MM.1S (cell line): ENCODE results near the gene DOCK10.
A peak's percentile ranks its signal among the peaks of the same experiment; 100 is the strongest.

Source experiments
- DNase-seq: peaks from one replicate; pipeline ENCODE4 v3.0.0-alpha.2; 2015
- H2AFZ ChIP-seq: fragments of 300-600 bp; sonication (generic); 2 replicates; pipeline ENCODE4 v1.6.0; 2016; ENCODE audit warnings: antibody characterized with exemption, low read length
- H3F3A ChIP-seq: fragments of 300-600 bp; sonication (generic); 2 replicates; pipeline ENCODE4 v1.6.1; 2016; ENCODE audit warnings: mild to moderate bottlenecking, antibody characterized with exemption, low read length, moderate library complexity, mixed read lengths; ENCODE audit not compliant: insufficient read depth
- H3K27ac ChIP-seq: fragments of 300-600 bp; sonication (generic); 2 replicates; pipeline ENCODE4 v1.5.1; 2016; ENCODE audit warnings: mild to moderate bottlenecking, low read length
- H3K27me3 ChIP-seq: fragments of 300-600 bp; sonication (generic); replicated peaks from 2 replicates; pipeline ENCODE4 v1.6.0; 2016; ENCODE audit warnings: low read length; ENCODE audit not compliant: insufficient read depth
- H3K36me3 ChIP-seq: fragments of 300-600 bp; sonication (generic); replicated peaks from 2 replicates; pipeline ENCODE4 v1.6.1; 2016; ENCODE audit warnings: mild to moderate bottlenecking, low read length, mixed read lengths; ENCODE audit not compliant: insufficient read depth
- H3K4me1 ChIP-seq: fragments of 300-600 bp; sonication (generic); 2 replicates; pipeline ENCODE4 v1.6.1; 2016; ENCODE audit warnings: low read length, mixed read lengths
- H3K4me2 ChIP-seq: fragments of 300-600 bp; sonication (generic); 2 replicates; pipeline ENCODE4 v1.6.0; 2016; ENCODE audit warnings: low read depth, low read length
- H3K4me3 ChIP-seq: fragments of 300-600 bp; sonication (generic); 2 replicates; pipeline ENCODE4 v1.5.1; 2016; ENCODE audit warnings: low read length, mixed read lengths
- H3K79me2 ChIP-seq: fragments of 300-600 bp; sonication (generic); 2 replicates; pipeline ENCODE4 v1.6.1; 2016; ENCODE audit warnings: mixed run types, low read length, mixed read lengths
- H3K9ac ChIP-seq: fragments of 300-600 bp; sonication (generic); 2 replicates; pipeline ENCODE4 v1.6.1; 2016; ENCODE audit warnings: low read length, mixed read lengths
- H3K9me2 ChIP-seq: fragments of 300-600 bp; sonication (generic); replicated peaks from 2 replicates; pipeline ENCODE4 v1.6.1; 2016; ENCODE audit warnings: mild to moderate bottlenecking, low read length, mixed read lengths; ENCODE audit not compliant: insufficient read depth
- H3K9me3 ChIP-seq: fragments of 300-600 bp; sonication (generic); replicated peaks from 2 replicates; pipeline ENCODE4 v1.6.1; 2016; ENCODE audit warnings: mild to moderate bottlenecking, low read length, mixed read lengths; ENCODE audit not compliant: insufficient read depth
- H4K20me1 ChIP-seq: fragments of 300-600 bp; sonication (generic); 2 replicates; pipeline ENCODE4 v1.6.1; 2016; ENCODE audit warnings: mild to moderate bottlenecking, low read length, moderate library complexity, mixed read lengths; ENCODE audit not compliant: insufficient read depth
- CTCF ChIP-seq: fragments of 300-600 bp; sonication (generic); IDR thresholded peaks from 2 replicates; pipeline ENCODE4 v1.5.1; 2016; ENCODE audit warnings: antibody characterized with exemption, low read length, mixed read lengths
- EZH2 ChIP-seq: fragments of 300-600 bp; sonication (generic); optimal IDR thresholded peaks from 2 replicates; pipeline ENCODE3; 2017; ENCODE audit warnings: low read depth, mild to moderate bottlenecking, antibody characterized with exemption, low read length, mixed read lengths
- EZH2phosphoT487 ChIP-seq: fragments of 300-600 bp; sonication (generic); IDR thresholded peaks from 2 replicates; pipeline ENCODE4 v1.6.1; 2018; ENCODE audit warnings: antibody characterized with exemption, low read length

The DOCK10 gene

DNA sequence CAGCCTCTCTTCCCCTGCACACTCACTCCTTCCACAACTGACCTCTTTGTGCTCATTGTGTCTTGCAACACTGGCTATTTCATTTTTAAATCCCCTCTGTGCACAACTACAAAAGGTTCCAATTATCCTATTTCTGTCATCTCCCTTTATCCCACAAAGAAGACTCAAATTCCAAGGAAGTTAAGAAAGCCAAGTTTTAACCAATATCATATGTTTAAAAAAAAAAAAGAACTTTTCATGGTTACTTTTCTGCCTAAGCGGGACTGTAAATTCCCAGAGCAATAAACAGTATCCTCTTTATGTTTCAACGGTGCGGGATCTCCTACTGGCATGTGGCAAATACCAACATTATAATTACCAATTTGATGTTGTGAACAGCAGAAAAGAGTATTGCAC is 83.8 kb downstream of the DOCK10 start:
- TF ChIP-seq CTCF = no peak
- no peak for TF ChIP-seq EZH2phosphoT487
- no peak for TF ChIP-seq EZH2
- Histone ChIP-seq H3K36me3 (no peaks in the 10 kb centered on the region), H3K9me3 (no peaks in the 10 kb centered on the region), H3K9me2 (no peaks in the 10 kb centered on the region), H3K4me2 (peak overlapping the region; percentile 82), H4K20me1 (no peaks in the 10 kb centered on the region), H2AFZ (peak overlapping the region; percentile 21; the same call in 1 of the 2 replicates), H3K79me2 (peaks cover 45% of the 10 kb centered on the region), H3K9ac (peak overlapping the region; percentile 17; the same call in 1 of the 2 replicates), H3K4me1 (peaks cover 28% of the 10 kb centered on the region), H3F3A (peaks cover 11% of the 10 kb centered on the region), H3K4me3 (peak overlapping the region; percentile 50; the same call in 1 of the 2 replicates), H3K27ac (peak overlapping the region; percentile 70; the same call in 1 of the 2 replicates), H3K27me3 (no peaks in the 10 kb centered on the region)
- DNase-seq = no peak

DNA sequence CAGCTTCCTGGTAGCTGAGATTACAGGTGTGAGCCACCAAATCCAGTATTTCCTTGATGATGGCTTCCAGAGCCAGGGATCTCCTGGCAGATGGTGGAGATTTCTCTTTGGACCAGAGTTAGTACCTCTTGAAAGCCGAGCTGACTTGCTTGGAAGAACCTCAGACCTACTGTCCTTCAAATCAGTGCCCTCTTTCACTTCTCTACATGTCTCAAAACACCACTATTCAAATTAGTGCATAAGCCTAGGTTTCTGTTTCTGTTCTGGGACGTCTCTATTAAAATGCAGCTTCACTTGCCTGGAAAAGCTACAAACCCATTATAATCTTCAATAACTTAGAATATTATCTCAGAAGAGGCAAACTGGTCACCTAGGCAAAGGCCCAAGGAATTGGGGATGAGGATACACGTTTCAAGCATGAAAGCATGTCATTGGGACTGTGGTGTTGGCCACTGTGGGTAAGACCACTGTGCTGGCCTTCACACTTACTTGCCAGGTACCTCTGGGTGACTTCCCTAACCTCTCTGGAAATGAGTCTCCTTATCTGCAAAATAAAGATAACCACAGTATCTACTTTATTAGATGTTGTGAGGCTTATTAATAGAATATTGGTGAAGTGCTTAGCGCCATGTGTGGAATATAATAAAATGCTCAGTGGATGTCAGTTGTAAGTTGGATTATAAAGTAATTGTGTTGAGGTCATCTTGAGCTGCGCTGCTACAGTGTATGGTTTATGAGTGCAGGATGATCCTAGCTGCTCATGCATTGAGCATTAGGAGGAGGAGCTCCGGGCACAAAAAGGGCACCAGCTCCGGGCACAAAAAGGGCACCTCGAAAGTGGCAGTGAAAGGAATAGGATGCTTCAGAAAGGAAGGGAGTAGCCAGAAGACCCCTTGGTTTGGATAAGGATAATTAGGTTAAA is 84.5 kb downstream of the DOCK10 start:
- H3K27ac ChIP-seq = peak overlapping the region; percentile 70
- no peaks in the 10 kb centered on the region for H3K36me3 ChIP-seq
- DNase-seq = peak; percentile 67
- no peak for TF ChIP-seq EZH2
- no peak for TF ChIP-seq CTCF
- TF ChIP-seq EZH2phosphoT487 = no peak
- H3K4me2 ChIP-seq = peak overlapping the region; percentile 82
- H3K79me2 ChIP-seq = peaks cover 45% of the 10 kb centered on the region
- no peaks in the 10 kb centered on the region for H3K9me2 ChIP-seq
- peaks cover 34% of the 10 kb centered on the region for H3K4me1 ChIP-seq
- no peaks in the 10 kb centered on the region for H3K9me3 ChIP-seq
- peaks cover 11% of the 10 kb centered on the region for H3F3A ChIP-seq
- peak overlapping the region; percentile 21; the same call in 1 of the 2 replicates for H2AFZ ChIP-seq
- H3K27me3 ChIP-seq = no peaks in the 10 kb centered on the region
- H3K4me3 ChIP-seq = peak overlapping the region; percentile 50
- no peaks in the 10 kb centered on the region for H4K20me1 ChIP-seq
- H3K9ac ChIP-seq = peak overlapping the region; percentile 17; the same call in 1 of the 2 replicates

GRCh38 chr2:224956706-224957105 is 85.6 kb downstream of the DOCK10 start:
- no peaks in the 10 kb centered on the region for H3K9me3 ChIP-seq
- no peaks in the 10 kb centered on the region for H3K36me3 ChIP-seq
- DNase-seq = no peak
- H3F3A ChIP-seq = peaks cover 11% of the 10 kb centered on the region
- no peaks in the 10 kb centered on the region for H3K27me3 ChIP-seq
- TF ChIP-seq EZH2phosphoT487 (no peak), EZH2 (no peak), CTCF (no peak)
- H3K4me1 ChIP-seq = peaks cover 34% of the 10 kb centered on the region
- no peak overlapping the region for H3K4me3 ChIP-seq
- peak overlapping the region; percentile 82; the same call in 1 of the 2 replicates for H3K4me2 ChIP-seq
- H3K27ac ChIP-seq = no peak overlapping the region
- no peak overlapping the region for H3K9ac ChIP-seq
- peaks cover 44% of the 10 kb centered on the region for H3K79me2 ChIP-seq
- H4K20me1 ChIP-seq = no peaks in the 10 kb centered on the region
- H2AFZ ChIP-seq = no peak overlapping the region
- H3K9me2 ChIP-seq = no peaks in the 10 kb centered on the region
